Right cardiac atrium (tissue), 5 donors: Measurements from ENCODE around the gene NEK1. TPM values are rescaled to one million over a fixed set of nuclear protein-coding genes. Genes with fewer than 3 reads are reported as not detected.
"Not testable (repeated sequence)": the region's sequence is repeated elsewhere in the genome, so short reads cannot be mapped to it uniquely, and the experiment has no call there.

Experiments used
- ATAC-seq, 2 donors: fragments of 200-7000 bp; cut with Tn5 transposase; one replicate each; pipeline versions ENCODE4 v1.8.0 to v1.9.1; 2020; ENCODE audit warnings: moderate library complexity in 2 of 2, mild to moderate bottlenecking in 1 of 2
- DNase-seq, 3 donors: peaks; one replicate each; pipeline ENCODE4 v3.0.0-alpha.2; 2020
- H3K27ac ChIP-seq: one replicate; pipeline ENCODE4 v1.5.1; 2013; ENCODE audit warnings: mild to moderate bottlenecking, low read length, control low read depth, moderate library complexity
- H3K27me3 ChIP-seq: one replicate; pipeline ENCODE4 v1.6.1; 2013; ENCODE audit not compliant: control insufficient read depth, insufficient read depth
- H3K4me1 ChIP-seq: one replicate; pipeline ENCODE4 v1.6.1; 2013; ENCODE audit warnings: low read length; ENCODE audit not compliant: control insufficient read depth, insufficient read depth
- H3K4me3 ChIP-seq: one replicate; pipeline ENCODE4 v1.5.1; 2013; ENCODE audit warnings: low read length, control low read depth
- H3K9me3 ChIP-seq: one replicate; pipeline ENCODE4 v1.6.1; 2013; ENCODE audit warnings: low read length; ENCODE audit not compliant: control insufficient read depth
- WGBS: extraction: QIAGEN DNeasy Blood & Tissue Kit; methylation state at CpG from one replicate; pipeline ENCODE4 v1.1.7; 2013; 5-methylcytosine and 5-hydroxymethylcytosine counted together
- intact Hi-C, 4 donors: fragments of 100-400 bp; cut with DNase I; formaldehyde crosslinking; loops; one replicate each; pipeline versions ENCODE4 v1.11.0 to v1.14.0; 2022 to 2023
- polyA plus RNA-seq: library from polyadenylated mRNA; stranded (reverse); fragments of 200-250 nt; gene quantifications from one replicate; pipeline ENCODE4 v1.2.3, GENCODE V29; 2013
- total RNA-seq, 4 donors: library from RNA; stranded (reverse); fragmentation: NEBNext Ultra II Directional; extraction: Animal tissue kit (Norgen Biotek cat#: 25700); gene quantifications; one replicate each; pipeline ENCODE4 v1.2.1, GENCODE V29; 2021
- donor health status: healthy with polysubstance abuse.
- donor health status: DM: no; HTN: yes; CAD: no.
- donor health status: DM: no; HTN: no; CAD: no.
- donor health status: DM: no; HTN: yes; CAD: no; lungs with severe emphysema.
- donor health status: DM: yes; HTN: yes; CAD: no.

The NEK1 gene
- total and polyA plus RNA-seq, 5 donors: 5.5 to 16.9 (median 14.0) TPM

DNA sequence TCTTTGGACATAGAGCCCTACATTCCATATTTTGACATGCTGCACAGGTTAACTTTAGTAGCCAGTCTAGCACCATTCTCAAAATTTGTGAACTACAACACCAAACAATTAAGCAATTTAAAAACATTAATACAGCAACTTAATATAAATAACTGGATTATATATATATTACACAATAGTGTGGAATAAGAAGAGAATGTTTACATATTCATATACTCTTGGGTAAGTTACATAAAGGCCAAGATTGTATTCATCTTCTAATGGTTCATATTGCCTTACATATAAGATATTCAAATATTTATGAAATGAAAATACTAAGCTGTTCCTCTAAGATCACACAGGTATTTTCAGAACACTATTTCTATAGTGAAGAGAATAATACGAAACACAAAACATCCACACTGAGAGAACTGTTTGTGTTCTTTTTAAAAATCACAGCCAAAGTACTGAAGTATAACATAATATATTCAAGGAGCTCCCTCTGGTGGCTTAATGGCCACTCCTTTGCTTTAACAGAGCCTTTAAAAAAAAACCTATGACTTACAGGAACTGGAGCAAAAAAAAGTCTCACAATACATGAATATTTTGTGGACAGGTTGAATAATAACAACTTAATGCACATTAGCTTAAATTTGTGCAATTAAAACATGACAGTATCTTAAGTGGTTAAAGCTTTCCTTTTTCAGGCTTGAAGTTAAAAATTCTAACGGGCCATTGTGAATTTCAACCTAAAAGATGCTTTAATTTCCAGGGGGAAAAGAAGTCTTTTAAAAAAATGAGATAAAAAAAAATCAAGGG, 46.2 kb downstream of the NEK1 start:
- 44% methylated on average over 2 of the region's 2 CpGs for whole genome bisulfite sequencing
- Histone ChIP-seq H3K9me3 (no peaks in the 10 kb centered on the region), H3K27me3 (no peaks in the 10 kb centered on the region), H3K27ac (no peak overlapping the region), H3K4me3 (no peak overlapping the region), H3K4me1 (no peaks in the 10 kb centered on the region)
- ATAC-seq: peak; percentile 79 to 80
- intact Hi-C loops: no loop called here
- DNase-seq: no peak

- Histone ChIP-seq H3K9me3 (no peaks in the 10 kb centered on the region), H3K27me3 (no peaks in the 10 kb centered on the region), H3K27ac (no peak overlapping the region), H3K4me1 (no peaks in the 10 kb centered on the region), H3K4me3 (peak overlapping the region; percentile 25)
- intact Hi-C loops: no loop called here
- DNase-seq (no peak), ATAC-seq (peak; percentile 40 to 42)
- 43% methylated on average over 3 of the region's 3 CpGs for WGBS
Observed at GRCh38 chr4:169565606-169566005, 46.8 kb downstream of the NEK1 start.

GRCh38 chr4:169557061-169557636, 55.2 kb downstream of the NEK1 start:
- no peak for ATAC-seq

GRCh38 chr4:169546548-169546947, 65.8 kb downstream of the NEK1 start:
- H3K4me1 ChIP-seq, H3K27me3 ChIP-seq, ATAC-seq, H3K27ac ChIP-seq, intact Hi-C loops, DNase-seq, H3K9me3 ChIP-seq, H3K4me3 ChIP-seq: not testable (repeated sequence)
- 98% methylated on average over 4 of the region's 4 CpGs for WGBS

More at GRCh38 chr4:169557061-169557636, 55.2 kb downstream of the NEK1 start:
- H3K4me3 ChIP-seq: no peak overlapping the region
- DNase-seq: no peak
- no peaks in the 10 kb centered on the region for H3K4me1 ChIP-seq
- WGBS: 55% methylated on average over 1 of the region's 1 CpG
- H3K9me3 ChIP-seq: no peaks in the 10 kb centered on the region
- intact Hi-C loops: no loop called here
- no peak overlapping the region for H3K27ac ChIP-seq
- no peaks in the 10 kb centered on the region for H3K27me3 ChIP-seq

DNA sequence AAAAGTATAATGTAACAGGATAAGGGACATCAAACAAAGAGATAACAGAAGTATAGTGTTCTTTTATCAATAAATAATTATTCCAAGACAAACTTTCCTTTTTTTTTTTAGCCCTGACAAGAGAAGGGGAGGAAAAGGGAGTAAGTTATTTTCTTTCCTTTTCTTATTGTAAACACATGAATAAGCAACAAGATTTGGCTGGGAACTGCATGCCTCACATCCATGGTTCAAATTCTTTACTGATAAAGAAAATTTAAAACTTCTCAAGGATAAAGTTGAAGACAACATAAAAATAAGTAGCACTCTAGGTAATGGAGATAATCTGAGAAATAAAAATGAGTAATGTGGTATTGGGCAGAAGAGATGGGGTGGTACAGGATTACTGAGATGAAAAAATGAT, 71.6 kb downstream of the NEK1 start:
- H3K4me3 ChIP-seq: no peak overlapping the region
- no peak overlapping the region for H3K27ac ChIP-seq
- DNase-seq (no peak), ATAC-seq (no peak)
- H3K27me3 ChIP-seq: no peaks in the 10 kb centered on the region
- intact Hi-C loops: no loop called here
- H3K9me3 ChIP-seq: no peaks in the 10 kb centered on the region
- no peaks in the 10 kb centered on the region for H3K4me1 ChIP-seq

DNA sequence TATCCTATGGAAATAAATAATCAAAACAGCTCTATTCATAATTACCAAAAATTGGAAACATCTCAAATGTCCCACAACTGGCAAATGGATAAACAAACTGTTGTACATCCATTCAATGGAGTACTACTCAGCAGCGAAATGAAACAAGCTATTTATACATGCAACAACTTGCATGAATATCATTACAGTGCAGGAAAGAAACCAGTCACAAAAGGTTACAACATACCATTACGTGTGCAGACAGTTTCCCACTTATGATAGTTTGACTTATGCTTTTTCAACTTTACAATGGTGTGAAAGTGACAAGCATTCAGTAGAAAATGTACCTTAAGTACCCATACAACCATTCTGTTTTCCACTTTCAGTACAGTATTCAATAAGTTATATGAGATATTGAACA, 82.3 kb downstream of the NEK1 start:
- no peak overlapping the region for H3K27ac ChIP-seq
- no peaks in the 10 kb centered on the region for H3K27me3 ChIP-seq
- H3K4me1 ChIP-seq: no peaks in the 10 kb centered on the region
- H3K9me3 ChIP-seq: no peaks in the 10 kb centered on the region
- DNase-seq (no peak), ATAC-seq (no peak)
- WGBS: 69% methylated on average over 2 of the region's 2 CpGs
- intact Hi-C loops: no loop called here
- H3K4me3 ChIP-seq: no peak overlapping the region

DNA sequence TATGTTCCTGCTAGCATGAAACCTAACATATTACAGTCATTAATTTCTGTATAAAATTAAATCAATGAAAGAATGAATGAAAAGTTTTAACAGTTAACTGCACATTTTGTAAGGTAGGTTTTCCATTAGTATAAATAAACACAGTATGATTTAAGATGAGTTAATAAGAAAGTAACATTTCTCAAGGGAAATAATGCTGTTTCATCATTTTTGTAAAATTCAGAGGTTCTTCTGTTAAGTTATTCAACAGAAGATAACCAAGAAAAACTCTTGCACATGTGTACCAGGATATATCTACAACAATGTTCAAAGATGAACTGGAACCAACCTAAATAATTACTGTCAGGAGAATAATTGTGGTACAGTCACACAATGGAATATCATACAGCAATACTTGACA, 88.6 kb downstream of the NEK1 start:
- no peak overlapping the region for H3K27ac ChIP-seq
- DNase-seq: no peak
- H3K9me3 ChIP-seq: no peaks in the 10 kb centered on the region
- H3K4me1 ChIP-seq: no peaks in the 10 kb centered on the region
- H3K4me3 ChIP-seq: no peak overlapping the region
- H3K27me3 ChIP-seq: no peaks in the 10 kb centered on the region
- intact Hi-C loops: no loop called here
- no peak for ATAC-seq

DNA sequence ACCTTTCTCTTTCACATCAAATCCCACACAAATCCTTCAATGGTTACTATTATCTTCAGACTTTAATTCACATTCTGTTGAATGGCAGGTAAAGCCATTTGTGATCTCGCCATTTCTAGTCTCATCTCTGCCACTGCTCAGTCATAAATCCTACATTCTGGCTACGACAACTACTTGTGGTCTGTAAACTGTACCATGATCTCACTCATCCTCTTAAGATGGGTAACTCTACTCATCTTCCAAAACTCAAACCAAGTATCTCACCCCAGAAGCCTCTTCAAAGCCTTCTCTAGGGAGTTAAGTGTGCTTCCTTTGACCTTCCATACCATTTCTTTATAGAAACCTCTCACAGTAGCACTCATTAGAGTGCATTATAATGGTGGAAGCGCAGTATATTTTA, 101.8 kb downstream of the NEK1 start:
- intact Hi-C loops: no loop called here

GRCh38 chr4:169506903-169507302, 105.5 kb downstream of the NEK1 start:
- ATAC-seq (no peak), DNase-seq (no peak)
- Histone ChIP-seq H3K4me3 (no peak overlapping the region), H3K27me3 (no peaks in the 10 kb centered on the region), H3K27ac (no peak overlapping the region), H3K9me3 (no peaks in the 10 kb centered on the region), H3K4me1 (no peaks in the 10 kb centered on the region)
- 91% methylated on average over 2 of the region's 2 CpGs for WGBS
- intact Hi-C loops: no loop called here

More for the DNA sequence above, 101.8 kb downstream of the NEK1 start:
- 95% methylated on average over 3 of the region's 3 CpGs for WGBS
- no peak for DNase-seq
- no peak for ATAC-seq
- Histone ChIP-seq H3K27me3 (no peaks in the 10 kb centered on the region), H3K4me3 (no peak overlapping the region), H3K27ac (no peak overlapping the region), H3K4me1 (no peaks in the 10 kb centered on the region), H3K9me3 (no peaks in the 10 kb centered on the region)

GRCh38 chr4:169499907-169500306, 112.5 kb downstream of the NEK1 start:
- intact Hi-C loops: not testable (repeated sequence)

GRCh38 chr4:169494234-169494633, 118.1 kb downstream of the NEK1 start:
- H3K4me3 ChIP-seq, H3K27ac ChIP-seq, ATAC-seq, DNase-seq, intact Hi-C loops, H3K4me1 ChIP-seq, H3K9me3 ChIP-seq, H3K27me3 ChIP-seq: not testable (repeated sequence)
- 97% methylated on average over 3 of the region's 3 CpGs for WGBS

More at GRCh38 chr4:169499907-169500306, 112.5 kb downstream of the NEK1 start:
- not testable (repeated sequence) for H3K9me3 ChIP-seq, ATAC-seq, H3K27me3 ChIP-seq, H3K27ac ChIP-seq, H3K4me1 ChIP-seq, H3K4me3 ChIP-seq
- 98% methylated on average over 11 of the region's 11 CpGs for WGBS
- DNase-seq: peak in 1 of 3 donors; percentile 53
